H9 (cell line): ENCODE data around the gene SMARCC1. TPM values are rescaled to one million over a fixed set of nuclear protein-coding genes. Genes with fewer than 3 reads are reported as not detected.

Source experiments
- DNase-seq: peaks from one replicate; pipeline ENCODE4 v3.0.0-alpha.2; 2017
- H2AFZ ChIP-seq: one replicate; pipeline ENCODE4 v1.6.1; 2013; ENCODE audit warnings: mild to moderate bottlenecking, low read length, control low read depth, moderate library complexity
- H2AK5ac ChIP-seq: 2 replicates; pipeline ENCODE4 v1.6.1; 2013; ENCODE audit warnings: low read length, control low read depth, mixed read lengths; ENCODE audit not compliant: insufficient read length
- H2BK120ac ChIP-seq: one replicate; pipeline ENCODE4 v1.6.1; 2013; ENCODE audit warnings: low read depth, mild to moderate bottlenecking, low read length, control low read depth, inconsistent platforms; ENCODE audit not compliant: poor library complexity, severe bottlenecking
- H2BK12ac ChIP-seq: 2 replicates; pipeline ENCODE4 v1.6.1; 2013; ENCODE audit warnings: low read length, control low read depth, mixed read lengths, low read depth; ENCODE audit not compliant: insufficient read length
- H2BK15ac ChIP-seq: 2 replicates; pipeline ENCODE4 v1.6.1; 2013; ENCODE audit warnings: low read depth, low read length, control low read depth
- H2BK20ac ChIP-seq: one replicate; pipeline ENCODE4 v1.6.1; 2013; ENCODE audit warnings: low read depth, mild to moderate bottlenecking, low read length, control low read depth, inconsistent platforms; ENCODE audit not compliant: poor library complexity, severe bottlenecking
- H2BK5ac ChIP-seq: 2 replicates; pipeline ENCODE4 v1.6.1; 2013; ENCODE audit warnings: low read length, control low read depth, mixed read lengths; ENCODE audit not compliant: insufficient read length
- H3K14ac ChIP-seq: 2 replicates; pipeline ENCODE4 v1.6.1; 2013; ENCODE audit warnings: low read length, control low read depth; ENCODE audit not compliant: insufficient read depth
- H3K18ac ChIP-seq: 2 replicates; pipeline ENCODE4 v1.6.1; 2013; ENCODE audit warnings: low read depth, mild to moderate bottlenecking, mixed read lengths, low read length, control low read depth; ENCODE audit not compliant: insufficient read length
- H3K23ac ChIP-seq: 2 replicates; pipeline ENCODE4 v1.6.1; 2013; ENCODE audit warnings: low read length, control low read depth, mixed read lengths, low read depth; ENCODE audit not compliant: insufficient read length
- H3K23me2 ChIP-seq: 2 replicates; pipeline ENCODE4 v1.6.1; 2013; ENCODE audit warnings: low read depth, mild to moderate bottlenecking, mixed read lengths, low read length, control low read depth; ENCODE audit not compliant: insufficient read length, poor library complexity, severe bottlenecking
- H3K27ac ChIP-seq: 2 replicates; pipeline ENCODE4 v1.5.1; 2013; ENCODE audit warnings: low read length, control low read depth, mixed read lengths, low read depth; ENCODE audit not compliant: insufficient read length
- H3K27me3 ChIP-seq: 2 replicates; pipeline ENCODE4 v1.6.1; 2013; ENCODE audit warnings: low read length, control low read depth, inconsistent platforms; ENCODE audit not compliant: insufficient read depth
- H3K4ac ChIP-seq: 2 replicates; pipeline ENCODE4 v1.6.1; 2013; ENCODE audit warnings: low read depth, mild to moderate bottlenecking, control low read depth, inconsistent platforms, low read length, moderate library complexity
- H3K4me1 ChIP-seq: 2 replicates; pipeline ENCODE4 v1.6.1; 2013; ENCODE audit warnings: low read length, control low read depth, inconsistent platforms; ENCODE audit not compliant: insufficient read depth
- H3K4me2 ChIP-seq: 2 replicates; pipeline ENCODE4 v1.6.1; 2013; ENCODE audit warnings: low read length, control low read depth, mixed read lengths; ENCODE audit not compliant: insufficient read length, insufficient read depth
- H3K56ac ChIP-seq: 2 replicates; pipeline ENCODE4 v1.6.1; 2013; ENCODE audit warnings: low read depth, mild to moderate bottlenecking, mixed read lengths, low read length, control low read depth; ENCODE audit not compliant: insufficient read length
- H3K79me1 ChIP-seq: 2 replicates; pipeline ENCODE4 v1.6.1; 2013; ENCODE audit warnings: low read depth, mild to moderate bottlenecking, moderate library complexity, low read length, control low read depth, inconsistent platforms; ENCODE audit not compliant: insufficient read depth, poor library complexity, severe bottlenecking
- H3K79me2 ChIP-seq: 2 replicates; pipeline ENCODE4 v1.6.1; 2013; ENCODE audit warnings: low read length, control low read depth, inconsistent platforms; ENCODE audit not compliant: insufficient read depth
- H3K9ac ChIP-seq: 2 replicates; pipeline ENCODE4 v1.6.1; 2013; ENCODE audit warnings: low read length, control low read depth, mixed read lengths; ENCODE audit not compliant: insufficient read length; ENCODE audit errors: extremely low read depth
- H3K9me3 ChIP-seq: one replicate; pipeline ENCODE4 v1.6.1; 2013; ENCODE audit warnings: low read depth, low read length, inconsistent platforms; ENCODE audit not compliant: control insufficient read depth
- H3T11ph ChIP-seq: one replicate; pipeline ENCODE4 v1.6.1; 2013; ENCODE audit warnings: mild to moderate bottlenecking, low read length, control low read depth, inconsistent platforms
- H4K20me1 ChIP-seq: one replicate; pipeline ENCODE4 v1.6.1; 2013; ENCODE audit not compliant: control insufficient read depth, insufficient read length, insufficient read depth
- H4K5ac ChIP-seq: 2 replicates; pipeline ENCODE4 v1.6.1; 2013; ENCODE audit warnings: low read depth, mild to moderate bottlenecking, mixed read lengths, low read length, control low read depth; ENCODE audit not compliant: insufficient read length
- H4K8ac ChIP-seq: replicated peaks from 2 replicates; pipeline ENCODE4 v1.6.1; 2013; ENCODE audit warnings: low read length, control low read depth, mixed read lengths, low read depth; ENCODE audit not compliant: insufficient read length
- H4K91ac ChIP-seq: 2 replicates; pipeline ENCODE4 v1.6.1; 2013; ENCODE audit warnings: low read depth, mild to moderate bottlenecking, moderate library complexity, mixed read lengths, low read length, control low read depth; ENCODE audit not compliant: insufficient read length
- H3K27ac Mint-ChIP-seq, 3 experiments: 2 replicates in 2 of 3; 3 replicates in 1 of 3; pipeline ENCODE4 v1.8.0; 2020 to 2021; ENCODE audit warnings: mixed read lengths in 3 of 3, mild to moderate bottlenecking in 1 of 3, moderate library complexity in 1 of 3
- H3K27me3 Mint-ChIP-seq: 2 replicates; pipeline ENCODE4 v1.8.0; 2021; ENCODE audit warnings: low read depth, mild to moderate bottlenecking, moderate library complexity, mixed read lengths
- H3K36me3 Mint-ChIP-seq, 3 experiments: 2 replicates in 2 of 3; 3 replicates in 1 of 3; pipeline ENCODE4 v1.8.0; 2020 to 2021; ENCODE audit warnings: low read depth in 3 of 3, mixed read lengths in 3 of 3; ENCODE audit not compliant: insufficient read depth in 1 of 3
- H3K4me1 Mint-ChIP-seq, 2 experiments: 2 replicates each; pipeline ENCODE4 v1.8.0; 2020; ENCODE audit warnings: mixed read lengths in 2 of 2
- H3K4me3 Mint-ChIP-seq, 2 experiments: 2 replicates in 1 of 2; 3 replicates in 1 of 2; pipeline ENCODE4 v1.8.0; 2020 to 2021; ENCODE audit warnings: mild to moderate bottlenecking in 2 of 2, mixed read lengths in 2 of 2, moderate library complexity in 1 of 2
- H3K9me3 Mint-ChIP-seq, 2 experiments: 2 replicates in 1 of 2; 3 replicates in 1 of 2; pipeline ENCODE4 v1.8.0; 2020; ENCODE audit warnings: mild to moderate bottlenecking in 2 of 2, mixed read lengths in 2 of 2, moderate library complexity in 1 of 2
- WGBS: extraction: QIAGEN DNeasy Blood & Tissue Kit; methylation state at CpG from one replicate; pipeline ENCODE4 v1.1.7; 2013; ENCODE audit warnings: missing lambda C conversion rate, low lambda C conversion rate, mixed read lengths; ENCODE audit not compliant: insufficient read length; ENCODE audit errors: extremely low coverage; 5-methylcytosine and 5-hydroxymethylcytosine counted together
- total RNA-seq: library from RNA; stranded (reverse); gene quantifications from 2 replicates; pipeline ENCODE4 v1.2.1, GENCODE V29; 2021
- TF ChIP-seq, protein P1 (sequence below): fragments of 200-600 bp; sonication (generic); conservative IDR thresholded peaks from 3 replicates; pipeline ENCODE4 v1.8.0; 2021; ENCODE audit warnings: antibody characterized with exemption, mild to moderate bottlenecking

The SMARCC1 gene
- total RNA-seq, 1 experiment from 2014 or later: 274 TPM

DNA sequence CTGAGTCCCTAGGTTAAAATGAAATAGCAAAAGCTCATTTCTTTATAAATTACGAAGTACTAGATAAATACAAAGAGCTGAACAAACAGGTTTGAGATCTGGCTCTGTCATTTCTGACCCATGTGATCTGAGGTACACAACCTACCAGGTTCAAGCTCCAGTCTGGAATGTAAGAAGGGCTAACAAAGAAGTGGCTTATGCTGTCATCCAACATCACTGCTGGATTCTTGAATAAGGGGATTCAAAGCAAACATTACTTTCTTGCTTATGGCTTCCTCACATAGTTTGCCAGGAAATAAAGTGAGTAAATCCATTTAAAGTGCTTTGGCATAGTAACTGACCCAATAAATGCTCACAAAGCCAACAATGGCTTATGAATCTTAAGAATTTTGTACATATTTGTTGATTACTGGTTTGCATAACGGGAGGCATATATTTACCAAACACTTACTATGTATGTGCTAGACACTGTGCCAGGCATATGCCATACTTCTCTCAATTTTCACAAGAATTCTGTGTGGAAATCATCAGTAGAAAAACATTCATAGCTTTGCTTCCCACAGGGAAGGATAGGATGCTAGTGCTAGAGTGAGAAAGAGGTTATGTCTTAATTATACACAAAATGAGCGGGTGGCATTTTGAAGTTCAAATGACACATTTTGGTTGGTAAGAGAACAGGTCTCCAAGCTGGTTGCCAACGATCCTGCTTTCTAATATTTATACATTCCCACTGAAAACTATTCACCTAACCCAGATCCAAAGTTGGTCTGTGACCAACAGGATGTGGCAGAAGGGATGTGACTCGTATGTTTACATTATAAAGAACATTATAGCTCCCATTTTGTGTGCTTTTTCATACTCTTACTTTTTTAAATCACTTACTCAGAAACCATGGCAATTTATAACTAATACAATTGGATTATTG, 164.3 kb downstream of the SMARCC1 start:
- no peaks in the 10 kb centered on the region for H3K23me2 ChIP-seq
- no peaks in the 10 kb centered on the region for H3K4me1 ChIP-seq
- no peak overlapping the region for H2BK5ac ChIP-seq
- no peak overlapping the region for H3K27ac ChIP-seq
- H2BK120ac ChIP-seq: no peak overlapping the region
- no peak overlapping the region for H3K4me2 ChIP-seq
- no peaks in the 10 kb centered on the region for H3K79me2 ChIP-seq
- no peak overlapping the region for H3K4me3 Mint-ChIP-seq
- H2AK5ac ChIP-seq: no peak overlapping the region
- peak overlapping the region in 2 of 3 experiments; percentile 9 to 52; a peak in 2 of 7 replicates for H3K27ac Mint-ChIP-seq
- no peak for DNase-seq
- H3K9me3 ChIP-seq: no peaks in the 10 kb centered on the region
- H3K4ac ChIP-seq: no peak overlapping the region
- H3T11ph ChIP-seq: no peak overlapping the region
- WGBS: no CpG with 5 or more reads among the region's 5 CpGs
- H3K4me1 Mint-ChIP-seq: 0 out of 4 replicates have a peak, but pooled peaks cover 0 to 3% of the 10 kb centered on the region in 2 experiments
- H3K36me3 Mint-ChIP-seq: peaks cover 24 to 55% (median 53%) of the 10 kb centered on the region in 3 experiments; a peak in 6 of 7 replicates
- no peaks in the 10 kb centered on the region for H3K79me1 ChIP-seq
- no peak overlapping the region for H3K14ac ChIP-seq
- no peaks in the 10 kb centered on the region for H3K27me3 Mint-ChIP-seq
- H4K8ac ChIP-seq: no peak overlapping the region
- no peak overlapping the region for H2BK20ac ChIP-seq
- no peak overlapping the region for H2BK12ac ChIP-seq
- H4K20me1 ChIP-seq: no peaks in the 10 kb centered on the region
- no peak overlapping the region for H4K91ac ChIP-seq
- no peak overlapping the region for H3K23ac ChIP-seq
- no peak overlapping the region for H3K9ac ChIP-seq
- TF ChIP-seq, protein P1, sequence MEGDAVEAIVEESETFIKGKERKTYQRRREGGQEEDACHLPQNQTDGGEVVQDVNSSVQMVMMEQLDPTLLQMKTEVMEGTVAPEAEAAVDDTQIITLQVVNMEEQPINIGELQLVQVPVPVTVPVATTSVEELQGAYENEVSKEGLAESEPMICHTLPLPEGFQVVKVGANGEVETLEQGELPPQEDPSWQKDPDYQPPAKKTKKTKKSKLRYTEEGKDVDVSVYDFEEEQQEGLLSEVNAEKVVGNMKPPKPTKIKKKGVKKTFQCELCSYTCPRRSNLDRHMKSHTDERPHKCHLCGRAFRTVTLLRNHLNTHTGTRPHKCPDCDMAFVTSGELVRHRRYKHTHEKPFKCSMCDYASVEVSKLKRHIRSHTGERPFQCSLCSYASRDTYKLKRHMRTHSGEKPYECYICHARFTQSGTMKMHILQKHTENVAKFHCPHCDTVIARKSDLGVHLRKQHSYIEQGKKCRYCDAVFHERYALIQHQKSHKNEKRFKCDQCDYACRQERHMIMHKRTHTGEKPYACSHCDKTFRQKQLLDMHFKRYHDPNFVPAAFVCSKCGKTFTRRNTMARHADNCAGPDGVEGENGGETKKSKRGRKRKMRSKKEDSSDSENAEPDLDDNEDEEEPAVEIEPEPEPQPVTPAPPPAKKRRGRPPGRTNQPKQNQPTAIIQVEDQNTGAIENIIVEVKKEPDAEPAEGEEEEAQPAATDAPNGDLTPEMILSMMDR: no peak
- no peak overlapping the region for H3K18ac ChIP-seq
- H3K9me3 Mint-ChIP-seq: no peaks in the 10 kb centered on the region
- no peak overlapping the region for H3K56ac ChIP-seq
- H2AFZ ChIP-seq: no peak overlapping the region
- H4K5ac ChIP-seq: no peak overlapping the region
- no peaks in the 10 kb centered on the region for H3K27me3 ChIP-seq
- no peak overlapping the region for H2BK15ac ChIP-seq
